Uterus (tissue), 2 donors: Measurements from ENCODE around the gene PLEKHD1.

Source experiments
- CTCF ChIP-seq, 4 experiments: fragments of 200-600 bp in 2 of 4; fragments of 450-650 bp in 2 of 4; sonication (generic) in 2 of 4; IDR thresholded peaks; one replicate each; pipeline ENCODE4 v1.5.1; 2016 to 2019; ENCODE audit warnings: antibody characterized with exemption in 4 of 4, mild to moderate bottlenecking in 2 of 4, moderate library complexity in 1 of 4
- POLR2A ChIP-seq, 2 donors: fragments of 450-650 bp; IDR thresholded peaks; one replicate each; pipeline ENCODE4 v1.6.1; 2016; ENCODE audit warnings: antibody characterized with exemption in 2 of 2, mild to moderate bottlenecking in 1 of 2, moderate library complexity in 1 of 2

GRCh38 chr14:69500096-69500495, 15.6 kb downstream of the PLEKHD1 start:
- TF ChIP-seq CTCF (IDR thresholded peaks at IDR 0.05), result no peak
- no peak for TF ChIP-seq POLR2A (IDR thresholded peaks at IDR 0.05)
